ENCODE measurements around the gene VAMP1.

Gene VAMP1

DNA sequence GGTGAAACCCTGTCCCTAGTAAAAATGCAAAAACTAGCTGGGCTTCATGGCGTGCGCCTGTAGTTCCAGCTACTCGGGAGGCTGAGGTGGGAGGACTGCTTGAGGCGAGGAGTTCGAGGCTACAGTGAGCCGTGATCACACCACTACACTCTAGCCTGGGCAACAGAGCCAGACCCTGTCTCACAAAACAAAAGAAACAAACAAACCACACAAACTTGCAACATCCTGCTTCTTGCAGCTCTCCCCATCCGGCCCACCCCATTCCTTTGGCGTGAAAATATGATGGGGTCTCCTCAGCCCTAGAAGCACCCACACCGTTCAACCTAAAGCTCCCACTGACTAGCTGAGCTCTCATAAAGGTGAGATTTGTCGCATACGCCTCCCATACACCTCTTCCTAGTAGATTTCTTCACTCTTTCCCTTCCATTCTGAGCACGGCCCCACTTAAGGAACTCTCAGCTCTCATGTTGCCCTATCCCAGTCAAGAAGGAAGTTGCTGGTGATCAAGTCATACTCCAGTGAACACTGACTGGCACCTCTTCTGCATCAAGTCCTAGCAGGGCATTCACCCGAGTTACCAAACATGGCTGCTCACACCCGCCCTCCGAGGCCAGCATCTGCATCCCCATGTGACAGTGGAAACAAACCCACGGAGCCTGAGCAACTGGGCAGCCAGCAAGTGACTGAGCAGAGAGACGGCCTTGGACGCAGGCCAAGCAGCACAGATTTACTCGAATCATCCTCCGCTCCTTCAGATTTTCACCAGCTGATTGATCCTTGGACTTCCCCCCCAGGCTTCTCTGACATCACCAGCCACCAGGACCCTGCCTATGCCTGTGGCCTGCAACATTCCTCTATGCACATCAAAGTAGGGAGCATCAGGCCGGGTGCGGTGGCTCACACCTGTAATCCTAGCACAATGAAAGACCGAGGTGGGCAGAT, 44.6 kb downstream of the VAMP1 start:
- no peak for DNase-seq (ENCODE audit: low read depth)

DNA sequence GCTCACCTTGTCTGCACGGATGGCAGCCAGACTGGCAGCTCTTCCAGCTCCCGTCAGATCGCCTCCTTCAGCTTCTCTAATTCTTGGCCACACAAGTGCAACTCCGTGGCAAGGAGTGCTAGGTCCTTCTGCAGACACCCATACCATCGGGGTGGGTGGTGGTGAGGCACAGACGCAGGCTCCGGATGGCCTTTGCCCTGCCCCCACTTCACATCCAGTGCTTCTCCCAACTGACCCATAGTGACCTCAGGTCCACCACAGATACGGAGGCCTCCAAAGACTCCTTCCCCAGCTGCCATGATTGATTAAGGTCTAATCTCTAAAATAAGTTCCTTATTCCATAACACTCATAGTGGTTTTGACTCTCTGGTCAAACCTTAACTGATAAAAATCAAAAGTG, 45.6 kb downstream of the VAMP1 start:
- no peak for DNase-seq (ENCODE audit: low read depth)

DNA sequence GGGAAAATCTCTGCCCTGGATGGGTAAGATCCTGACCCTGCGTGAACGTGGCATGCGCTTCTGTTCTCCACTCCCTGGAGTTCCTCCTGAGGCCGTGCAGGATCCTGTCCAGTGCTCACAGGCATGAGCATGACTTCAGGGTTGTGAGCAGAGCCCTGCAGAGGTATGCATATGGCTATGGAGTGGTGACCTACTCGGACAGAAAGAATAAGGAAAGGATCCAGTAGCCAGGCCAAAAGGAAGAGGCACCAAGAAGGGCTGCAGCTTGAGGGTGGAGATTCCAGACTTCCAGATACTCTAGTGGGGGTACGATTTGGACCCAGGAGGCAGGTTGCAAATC, 46.5 kb downstream of the VAMP1 start:
- no peak for DNase-seq (ENCODE audit: low read depth)

DNA sequence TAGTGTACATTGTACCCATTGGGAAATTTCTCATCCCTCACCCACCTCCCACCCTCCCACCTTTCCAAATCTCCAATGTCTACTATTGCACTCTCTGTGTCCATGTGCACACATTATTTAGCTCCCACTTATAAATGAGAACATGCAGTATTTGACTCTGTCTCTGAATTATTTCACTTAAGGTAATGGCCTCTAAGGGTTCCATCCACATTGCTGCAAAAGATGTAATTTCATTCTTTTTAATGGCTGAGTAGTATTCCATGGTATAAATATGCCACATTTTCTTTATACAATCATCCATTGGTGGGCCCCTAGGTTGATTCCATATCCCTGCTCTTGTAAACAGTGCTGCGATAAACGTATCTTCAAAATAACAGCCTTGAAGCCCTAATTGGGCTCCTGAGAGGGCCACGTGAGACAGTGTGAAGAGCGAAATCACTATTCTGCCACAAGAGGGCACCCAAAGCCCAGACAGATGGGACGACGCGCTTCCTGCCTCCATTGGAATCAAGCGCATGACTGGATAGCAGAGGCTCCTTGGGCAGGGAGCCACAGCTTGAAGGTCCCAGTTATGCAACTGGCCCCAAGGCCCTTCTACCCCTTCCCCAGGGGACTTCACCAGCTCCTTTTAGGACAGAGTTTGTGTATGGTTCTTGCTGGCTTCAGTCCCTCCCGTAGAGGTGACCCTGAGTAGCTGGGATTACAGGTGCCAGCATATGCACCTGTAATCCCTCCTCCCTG, 47.0 kb downstream of the VAMP1 start:
- peak; percentile 95 for DNase-seq (ENCODE audit: low read depth)

DNA sequence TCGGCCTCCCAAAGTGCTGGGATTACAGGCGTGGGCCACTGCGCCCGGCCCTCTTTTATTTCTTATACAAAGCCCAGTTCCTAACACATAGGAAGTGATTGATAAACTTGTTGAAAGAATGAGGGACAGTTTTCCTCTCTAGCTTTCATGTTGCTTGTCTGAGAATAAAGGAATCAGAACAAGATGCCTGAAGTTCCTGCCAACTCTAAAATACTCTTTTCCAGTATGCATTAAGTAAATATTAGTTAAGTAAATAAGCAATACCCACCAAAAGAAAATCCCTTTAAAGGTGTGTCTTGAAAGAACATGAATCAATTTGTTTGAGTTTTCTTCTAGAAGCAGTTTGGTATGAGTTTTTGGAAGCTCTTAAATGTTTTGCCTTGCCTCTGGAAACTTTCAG, 50.1 kb downstream of the VAMP1 start:
- DNase-seq (ENCODE audit: low read depth) = no peak

DNA sequence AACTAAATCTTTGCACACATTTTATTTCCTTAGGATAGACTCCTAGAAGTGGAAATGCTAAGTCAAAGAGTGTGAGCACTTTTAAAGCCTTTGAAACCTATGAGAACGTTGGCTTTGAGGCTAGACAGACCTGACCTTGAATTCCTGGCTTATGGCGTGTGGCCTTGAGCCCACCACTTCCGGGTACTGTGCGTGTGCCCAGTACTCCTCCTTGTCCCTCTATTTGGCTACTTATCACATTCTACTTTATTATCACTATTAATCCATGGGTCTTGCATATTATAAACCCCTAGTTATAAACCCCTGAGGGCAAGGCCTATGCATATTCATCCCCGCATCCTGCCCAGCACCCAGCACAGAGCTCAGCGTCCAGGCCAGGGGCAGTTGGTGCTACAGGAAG, 51.7 kb downstream of the VAMP1 start:
- no peak for DNase-seq (ENCODE audit: low read depth)

DNA sequence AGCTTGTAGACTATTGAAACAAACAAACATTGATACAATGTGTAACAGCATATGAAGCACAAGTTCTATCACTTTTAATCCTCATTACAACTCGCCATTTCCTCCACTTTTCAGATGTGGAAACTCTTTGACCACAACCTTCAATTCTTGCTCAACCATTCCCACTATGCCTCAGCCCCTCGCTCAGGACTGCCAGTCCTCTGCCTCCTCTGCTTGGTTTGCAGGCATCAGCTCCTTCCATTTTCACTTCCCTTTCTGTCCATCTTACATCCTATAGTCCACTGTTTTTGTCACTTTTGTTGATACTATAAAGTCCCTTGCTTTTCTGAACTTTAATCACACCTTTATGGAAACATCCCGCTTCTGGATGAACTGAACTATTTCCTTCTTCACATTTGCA, 53.9 kb downstream of the VAMP1 start:
- no peak for DNase-seq (ENCODE audit: low read depth)
